GM19467 (cell line): ENCODE results near the gene CCDC157.

Source experiments
- ATAC-seq: cut with Tn5 transposase; IDR thresholded peaks from one replicate; pipeline ENCODE4 v1.9.1; 2021; ENCODE audit warnings: mild to moderate bottlenecking, moderate library complexity; ENCODE audit not compliant: unreplicated experiment

The CCDC157 gene

GRCh38 chr22:30411780-30412179 is 55.0 kb downstream of the CCDC157 start:
- no peak for ATAC-seq

GRCh38 chr22:30413001-30413400 is 56.2 kb downstream of the CCDC157 start:
- ATAC-seq: no peak

GRCh38 chr22:30413745-30414524 is 57.1 kb downstream of the CCDC157 start:
- ATAC-seq: no peak

GRCh38 chr22:30414525-30415047 is 57.8 kb downstream of the CCDC157 start:
- ATAC-seq: no peak

GRCh38 chr22:30416403-30416802 is 59.6 kb downstream of the CCDC157 start:
- no peak for ATAC-seq

GRCh38 chr22:30416837-30417236 is 60.0 kb downstream of the CCDC157 start:
- ATAC-seq: no peak

GRCh38 chr22:30420347-30421125 is 63.7 kb downstream of the CCDC157 start:
- no peak for ATAC-seq

GRCh38 chr22:30421695-30422480 is 65.1 kb downstream of the CCDC157 start:
- no peak for ATAC-seq

- no peak for ATAC-seq
Observed at GRCh38 chr22:30422481-30423300, 65.9 kb downstream of the CCDC157 start.

GRCh38 chr22:30423301-30423958 is 66.6 kb downstream of the CCDC157 start:
- ATAC-seq: peak; percentile 28

GRCh38 chr22:30423959-30424533 is 67.2 kb downstream of the CCDC157 start:
- ATAC-seq: peak; percentile 76

GRCh38 chr22:30424534-30425326 is 67.9 kb downstream of the CCDC157 start:
- ATAC-seq: no peak

GRCh38 chr22:30425327-30425615 is 68.5 kb downstream of the CCDC157 start:
- no peak for ATAC-seq

GRCh38 chr22:30425616-30426387 is 69.0 kb downstream of the CCDC157 start, which contains the start of gene MTFP1:
TSS of gene MTFP1 (plus strand) at chr22:30425768. CDS start at chr22:30425880, 112 bp downstream.
- no peak for ATAC-seq
